Measurements from ENCODE around the gene GIMAP8.

DNA sequence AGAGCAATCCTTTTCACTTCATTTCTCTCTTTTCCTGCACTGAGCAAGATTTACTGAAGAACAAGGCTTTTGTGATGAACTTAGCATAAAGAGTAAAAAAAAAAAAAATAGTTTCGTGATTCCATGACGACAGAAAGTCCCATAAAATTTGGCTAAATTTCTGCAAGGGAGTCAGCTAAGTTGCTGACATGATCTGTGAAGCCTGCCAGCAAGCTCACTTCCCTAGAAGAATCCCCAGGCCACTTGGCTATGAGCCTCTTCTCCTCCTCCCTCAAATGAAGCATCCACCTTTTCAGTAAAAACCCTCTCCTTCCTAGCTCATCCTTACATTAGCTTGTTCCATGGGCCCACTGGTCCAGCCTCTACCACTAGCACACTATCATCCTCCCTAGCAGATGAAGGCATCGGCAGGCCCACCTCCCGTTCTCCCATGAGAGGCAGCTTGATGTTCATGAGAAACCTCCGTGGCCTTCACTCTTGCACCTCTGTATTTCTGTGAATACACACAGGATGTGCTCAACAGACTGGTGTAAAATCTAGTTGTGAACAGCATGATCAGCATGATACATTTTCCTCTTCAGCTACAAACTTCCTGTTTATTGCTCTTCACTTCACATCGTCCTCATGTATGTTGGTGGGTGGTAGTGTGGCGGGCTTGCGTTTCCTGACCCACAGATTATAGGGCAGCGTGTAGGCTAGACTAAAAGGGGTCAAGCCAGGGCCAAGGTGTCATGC lies 30.9 kb downstream of the GIMAP8 start:
- TF ChIP-seq, protein P1, sequence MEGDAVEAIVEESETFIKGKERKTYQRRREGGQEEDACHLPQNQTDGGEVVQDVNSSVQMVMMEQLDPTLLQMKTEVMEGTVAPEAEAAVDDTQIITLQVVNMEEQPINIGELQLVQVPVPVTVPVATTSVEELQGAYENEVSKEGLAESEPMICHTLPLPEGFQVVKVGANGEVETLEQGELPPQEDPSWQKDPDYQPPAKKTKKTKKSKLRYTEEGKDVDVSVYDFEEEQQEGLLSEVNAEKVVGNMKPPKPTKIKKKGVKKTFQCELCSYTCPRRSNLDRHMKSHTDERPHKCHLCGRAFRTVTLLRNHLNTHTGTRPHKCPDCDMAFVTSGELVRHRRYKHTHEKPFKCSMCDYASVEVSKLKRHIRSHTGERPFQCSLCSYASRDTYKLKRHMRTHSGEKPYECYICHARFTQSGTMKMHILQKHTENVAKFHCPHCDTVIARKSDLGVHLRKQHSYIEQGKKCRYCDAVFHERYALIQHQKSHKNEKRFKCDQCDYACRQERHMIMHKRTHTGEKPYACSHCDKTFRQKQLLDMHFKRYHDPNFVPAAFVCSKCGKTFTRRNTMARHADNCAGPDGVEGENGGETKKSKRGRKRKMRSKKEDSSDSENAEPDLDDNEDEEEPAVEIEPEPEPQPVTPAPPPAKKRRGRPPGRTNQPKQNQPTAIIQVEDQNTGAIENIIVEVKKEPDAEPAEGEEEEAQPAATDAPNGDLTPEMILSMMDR (IDR thresholded peaks at IDR 0.05) = no peak
- TF ChIP-seq ZFX (IDR thresholded peaks at IDR 0.05; ENCODE audit: borderline replicate concordance) = no peak

Data from 22Rv1 (cell line).